Glutamatergic neuron (in vitro differentiated cells): ENCODE results near the gene ST8SIA2. TPM values are rescaled to one million over a fixed set of nuclear protein-coding genes. Genes with fewer than 3 reads are reported as not detected.

Experiments used
- DNase-seq: peaks from one replicate; pipeline ENCODE4 v3.0.0; 2022
- H3K27ac Mint-ChIP-seq: one replicate; pipeline ENCODE4 v1.8.0; 2020; ENCODE audit warnings: mild to moderate bottlenecking, mixed read lengths, inconsistent platforms; ENCODE audit not compliant: unreplicated experiment
- H3K27me3 Mint-ChIP-seq: one replicate; pipeline ENCODE4 v1.8.0; 2020; ENCODE audit warnings: mild to moderate bottlenecking, moderate library complexity, mixed read lengths, inconsistent platforms; ENCODE audit not compliant: unreplicated experiment
- H3K36me3 Mint-ChIP-seq: one replicate; pipeline ENCODE4 v1.8.0; 2020; ENCODE audit warnings: mild to moderate bottlenecking, mixed read lengths, inconsistent platforms; ENCODE audit not compliant: unreplicated experiment
- H3K4me1 Mint-ChIP-seq: one replicate; pipeline ENCODE4 v1.8.0; 2020; ENCODE audit warnings: mild to moderate bottlenecking, low read depth, mixed read lengths, inconsistent platforms; ENCODE audit not compliant: unreplicated experiment
- H3K4me3 Mint-ChIP-seq: one replicate; pipeline ENCODE4 v1.8.0; 2020; ENCODE audit warnings: mild to moderate bottlenecking, mixed read lengths, inconsistent platforms; ENCODE audit not compliant: unreplicated experiment
- H3K9me3 Mint-ChIP-seq: one replicate; pipeline ENCODE4 v1.8.0; 2020; ENCODE audit warnings: mild to moderate bottlenecking, moderate library complexity, mixed read lengths, inconsistent platforms; ENCODE audit not compliant: unreplicated experiment
- total RNA-seq: library from RNA; stranded (reverse); fragmentation: NEBNext Ultra II Directional; extraction: Animal tissue kit (Norgen Biotek cat#: 25700); gene quantifications from one replicate; pipeline ENCODE4 v1.2.1, GENCODE V29; 2021; ENCODE audit not compliant: unreplicated experiment
- TF ChIP-seq, protein P1 (sequence below): fragments of 200-600 bp; sonication (generic); IDR thresholded peaks from one replicate; pipeline ENCODE4 v1.5.0; 2021; ENCODE audit not compliant: partially characterized antibody, unreplicated experiment

Gene ST8SIA2
- total RNA-seq, 1 donor from 2014 or later, result 30.4 TPM

GRCh38 chr15:92492551-92493115, 99.0 kb downstream of the ST8SIA2 start:
- DNase-seq, result no peak
- peaks cover 2% of the 10 kb centered on the region for H3K9me3 Mint-ChIP-seq
- no peak overlapping the region for H3K27ac Mint-ChIP-seq
- peaks cover 13% of the 10 kb centered on the region for H3K4me1 Mint-ChIP-seq
- peaks cover 6% of the 10 kb centered on the region for H3K36me3 Mint-ChIP-seq
- H3K4me3 Mint-ChIP-seq, result no peak overlapping the region
- TF ChIP-seq, protein P1, sequence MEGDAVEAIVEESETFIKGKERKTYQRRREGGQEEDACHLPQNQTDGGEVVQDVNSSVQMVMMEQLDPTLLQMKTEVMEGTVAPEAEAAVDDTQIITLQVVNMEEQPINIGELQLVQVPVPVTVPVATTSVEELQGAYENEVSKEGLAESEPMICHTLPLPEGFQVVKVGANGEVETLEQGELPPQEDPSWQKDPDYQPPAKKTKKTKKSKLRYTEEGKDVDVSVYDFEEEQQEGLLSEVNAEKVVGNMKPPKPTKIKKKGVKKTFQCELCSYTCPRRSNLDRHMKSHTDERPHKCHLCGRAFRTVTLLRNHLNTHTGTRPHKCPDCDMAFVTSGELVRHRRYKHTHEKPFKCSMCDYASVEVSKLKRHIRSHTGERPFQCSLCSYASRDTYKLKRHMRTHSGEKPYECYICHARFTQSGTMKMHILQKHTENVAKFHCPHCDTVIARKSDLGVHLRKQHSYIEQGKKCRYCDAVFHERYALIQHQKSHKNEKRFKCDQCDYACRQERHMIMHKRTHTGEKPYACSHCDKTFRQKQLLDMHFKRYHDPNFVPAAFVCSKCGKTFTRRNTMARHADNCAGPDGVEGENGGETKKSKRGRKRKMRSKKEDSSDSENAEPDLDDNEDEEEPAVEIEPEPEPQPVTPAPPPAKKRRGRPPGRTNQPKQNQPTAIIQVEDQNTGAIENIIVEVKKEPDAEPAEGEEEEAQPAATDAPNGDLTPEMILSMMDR, result no peak
- H3K27me3 Mint-ChIP-seq, result peaks cover under 1% of the 10 kb centered on the region

GRCh38 chr15:92494806-92495336, 101.2 kb downstream of the ST8SIA2 start:
- H3K27ac Mint-ChIP-seq, result no peak overlapping the region
- H3K4me3 Mint-ChIP-seq, result no peak overlapping the region
- H3K27me3 Mint-ChIP-seq, result peaks cover 5% of the 10 kb centered on the region
- peaks cover 2% of the 10 kb centered on the region for H3K9me3 Mint-ChIP-seq
- no peak for DNase-seq
- TF ChIP-seq, protein P1, result no peak
- H3K4me1 Mint-ChIP-seq, result peaks cover 17% of the 10 kb centered on the region
- peaks cover 6% of the 10 kb centered on the region for H3K36me3 Mint-ChIP-seq

- peaks cover 18% of the 10 kb centered on the region for H3K4me1 Mint-ChIP-seq
- H3K27ac Mint-ChIP-seq, result no peak overlapping the region
- H3K4me3 Mint-ChIP-seq, result no peak overlapping the region
- H3K27me3 Mint-ChIP-seq, result peaks cover 5% of the 10 kb centered on the region
- no peak for DNase-seq
- peaks cover 2% of the 10 kb centered on the region for H3K9me3 Mint-ChIP-seq
- TF ChIP-seq, protein P1, result no peak
- H3K36me3 Mint-ChIP-seq, result peaks cover 6% of the 10 kb centered on the region
These were observed 101.8 kb downstream of the ST8SIA2 start for GRCh38 chr15:92495446-92495845.

DNA sequence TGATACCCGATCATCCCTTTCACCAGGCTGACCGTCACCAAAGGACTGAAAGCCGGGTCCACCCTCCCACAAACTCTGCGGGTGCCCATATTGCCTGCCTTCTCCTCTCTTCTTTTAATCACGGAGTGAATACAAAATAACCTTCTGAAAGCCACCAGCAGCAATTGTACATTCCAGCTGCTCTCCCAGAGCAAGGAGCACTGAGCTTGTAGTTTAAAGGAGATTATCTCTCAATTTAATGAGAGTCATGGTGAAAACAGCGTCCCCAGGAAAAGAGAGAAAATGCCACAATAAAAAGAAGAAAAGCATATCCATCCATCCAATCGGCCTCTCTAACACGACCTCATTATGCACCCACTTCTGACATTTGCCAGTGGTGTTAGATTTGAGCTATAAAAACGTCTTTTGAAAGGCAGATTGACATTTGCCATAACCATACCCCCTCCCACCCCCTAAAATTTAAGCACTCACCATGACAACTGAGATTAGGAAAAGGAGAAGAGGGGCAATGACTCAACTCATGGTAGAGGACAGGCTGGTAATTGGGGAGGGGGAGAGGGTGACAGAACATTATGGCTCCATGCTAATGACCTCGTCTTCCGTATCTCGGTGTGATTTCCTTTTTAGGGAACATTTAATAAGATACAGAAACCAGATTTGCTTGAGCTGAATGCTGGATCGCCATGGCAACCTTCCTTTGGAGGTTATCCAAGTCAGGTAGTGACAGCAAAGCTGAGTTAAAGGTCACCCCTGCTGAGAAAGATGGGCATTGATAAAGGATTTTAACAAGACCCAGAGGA, 106.2 kb downstream of the ST8SIA2 start:
- peaks cover 8% of the 10 kb centered on the region for H3K27me3 Mint-ChIP-seq
- H3K36me3 Mint-ChIP-seq, result no peaks in the 10 kb centered on the region
- peaks cover 29% of the 10 kb centered on the region for H3K4me1 Mint-ChIP-seq
- DNase-seq, result no peak
- TF ChIP-seq, protein P1, result no peak
- no peak overlapping the region for H3K4me3 Mint-ChIP-seq
- no peak overlapping the region for H3K27ac Mint-ChIP-seq
- H3K9me3 Mint-ChIP-seq, result peaks cover 5% of the 10 kb centered on the region

DNA sequence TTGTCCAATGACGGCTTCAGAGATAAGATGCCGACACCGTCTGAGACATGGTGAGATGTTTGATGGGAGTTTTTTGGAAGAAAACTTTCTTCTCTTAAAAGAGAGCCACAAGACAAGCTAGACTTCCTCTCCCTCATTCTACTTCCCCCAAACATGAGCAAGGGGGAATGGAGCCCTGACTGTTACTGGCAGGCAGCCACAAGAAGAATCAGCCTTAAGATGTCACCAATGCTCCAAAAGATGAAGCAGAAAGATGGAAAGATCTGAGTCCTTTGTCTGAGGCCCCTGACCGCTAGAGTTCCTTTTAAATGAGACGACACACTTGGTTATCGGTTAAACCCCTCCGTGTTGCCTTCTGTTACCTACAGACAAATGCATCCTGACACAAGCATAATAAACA, 108.7 kb downstream of the ST8SIA2 start:
- H3K9me3 Mint-ChIP-seq, result peaks cover 3% of the 10 kb centered on the region
- no peak overlapping the region for H3K27ac Mint-ChIP-seq
- DNase-seq, result no peak
- H3K27me3 Mint-ChIP-seq, result peaks cover 8% of the 10 kb centered on the region
- H3K4me3 Mint-ChIP-seq, result no peak overlapping the region
- TF ChIP-seq, protein P1, result no peak
- H3K36me3 Mint-ChIP-seq, result peaks cover 7% of the 10 kb centered on the region
- H3K4me1 Mint-ChIP-seq, result peaks cover 21% of the 10 kb centered on the region
